Large intestine (tissue), 3 donors: ENCODE measurements around the gene USP24. TPM values are rescaled to one million over a fixed set of nuclear protein-coding genes. Genes with fewer than 3 reads are reported as not detected.
"Not testable (repeated sequence)": the region's sequence is repeated elsewhere in the genome, so short reads cannot be mapped to it uniquely, and the experiment has no call there.

ENCODE experiments used
- DNase-seq, 2 donors: peaks; one replicate each; pipeline versions ENCODE4 v3.0.0 to v3.0.0-alpha.2; 2013
- H3K27ac ChIP-seq: one replicate; pipeline ENCODE4 v1.5.1; 2013; ENCODE audit warnings: low read length
- H3K27me3 ChIP-seq: 2 replicates; pipeline ENCODE4 v1.6.1; 2013; ENCODE audit warnings: low read length; ENCODE audit not compliant: control insufficient read depth, insufficient read depth
- H3K36me3 ChIP-seq: 2 replicates; pipeline ENCODE4 v1.6.1; 2013; ENCODE audit warnings: low read length; ENCODE audit not compliant: control insufficient read depth, insufficient read depth
- H3K4me1 ChIP-seq: one replicate; pipeline ENCODE4 v1.6.1; 2013; ENCODE audit warnings: low read length; ENCODE audit not compliant: control insufficient read depth, insufficient read depth
- H3K4me3 ChIP-seq: one replicate; pipeline ENCODE4 v1.5.1; 2013; ENCODE audit warnings: low read length
- H3K9me3 ChIP-seq: one replicate; pipeline ENCODE4 v1.6.1; 2013; ENCODE audit warnings: mild to moderate bottlenecking, low read depth, low read length, moderate library complexity; ENCODE audit not compliant: control insufficient read depth
- WGBS: methylation state at CpG from one replicate; pipeline ENCODE4 v1.1.5; 2013; ENCODE audit warnings: low lambda C conversion rate; ENCODE audit not compliant: insufficient coverage; 5-methylcytosine and 5-hydroxymethylcytosine counted together
- polyA plus RNA-seq: library from polyadenylated mRNA; unstranded; fragments of 120-200 nt; gene quantifications from one replicate; pipeline ENCODE4 v1.2.1, GENCODE V29; 2013

USP24 gene
- polyA plus RNA-seq, 1 donor: 37.6 TPM

DNA sequence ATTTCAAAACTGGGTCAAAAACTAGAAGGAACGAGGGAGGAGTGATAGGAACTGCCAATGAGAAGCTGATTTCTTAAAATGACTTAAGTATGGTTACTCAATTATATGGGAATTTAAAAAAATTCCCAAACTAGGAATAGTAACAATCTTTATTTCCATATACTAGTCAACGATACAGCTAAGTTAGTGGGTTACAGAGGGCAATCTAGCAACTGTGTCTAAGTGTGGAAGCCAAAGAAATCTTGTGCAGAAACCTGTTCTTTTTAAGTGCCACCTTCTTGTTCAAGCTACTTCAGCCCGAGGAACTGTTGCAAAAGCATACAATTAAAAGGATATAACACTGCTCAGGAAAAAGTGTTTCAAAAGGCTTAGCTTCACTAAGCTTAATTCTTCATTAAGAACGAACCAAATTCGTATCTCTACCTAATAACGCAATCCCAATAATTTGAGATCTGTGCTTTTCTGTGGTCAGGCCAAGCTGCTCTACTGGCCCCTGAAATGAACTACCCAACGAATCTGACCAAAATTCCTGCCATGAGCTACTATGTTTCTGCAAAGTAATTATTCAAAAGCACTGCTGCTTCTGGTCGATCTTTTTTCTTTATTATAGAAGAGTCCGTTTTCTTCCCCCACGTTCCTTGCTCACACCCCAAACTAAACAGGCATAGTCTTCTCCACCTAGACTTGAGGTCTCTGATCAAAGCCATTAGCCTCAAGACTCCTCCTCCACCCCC is 1.8 kb downstream of the USP24 start:
- 17% methylated on average over 4 of the region's 10 CpGs for WGBS
- H3K9me3 ChIP-seq: no peaks in the 10 kb centered on the region

DNA sequence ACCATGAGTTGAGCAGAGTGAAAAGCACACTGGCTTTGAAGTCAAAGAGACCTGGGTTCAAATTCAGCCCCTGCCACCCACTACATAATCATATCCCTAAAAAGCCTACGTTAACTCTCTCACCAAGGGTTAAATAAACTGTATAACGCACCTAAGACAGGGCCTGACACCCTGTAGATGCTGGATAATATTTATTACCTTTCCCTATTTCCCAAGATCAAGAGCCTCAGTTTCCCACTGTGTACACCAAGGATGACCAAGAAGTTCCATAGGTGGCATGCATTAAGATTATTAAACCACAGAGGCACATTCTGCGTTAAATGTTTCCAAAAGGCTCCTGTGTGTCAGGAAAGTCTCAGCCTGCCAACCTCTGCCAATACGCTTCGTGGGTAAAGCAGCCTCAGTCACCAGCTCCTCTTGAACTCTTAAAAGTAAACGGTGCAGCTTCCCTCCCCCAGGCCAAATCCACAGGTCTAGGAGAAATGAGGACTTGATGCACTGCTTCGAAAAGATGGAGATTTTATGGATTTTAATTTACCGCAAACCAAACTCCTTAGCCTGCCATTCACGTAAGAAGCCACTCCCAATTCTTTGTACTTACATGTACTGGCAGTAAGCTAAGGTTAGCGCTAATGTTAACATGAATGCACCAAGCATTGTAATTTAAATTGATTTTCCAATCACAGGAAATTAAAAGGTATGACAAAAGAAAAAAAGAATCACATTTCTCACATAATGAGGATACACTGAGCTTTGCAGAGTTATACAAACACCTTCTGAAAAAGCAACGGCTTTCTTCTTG is 2.6 kb downstream of the USP24 start:
- WGBS: no CpG with 5 or more reads among the region's 11 CpGs
- H3K36me3 ChIP-seq: no peaks in the 10 kb centered on the region
- no peaks in the 10 kb centered on the region for H3K27me3 ChIP-seq
- no peak overlapping the region for H3K27ac ChIP-seq
- no peak overlapping the region for H3K4me3 ChIP-seq
- peak in 1 of 2 donors; percentile 19 for DNase-seq
- no peaks in the 10 kb centered on the region for H3K9me3 ChIP-seq
- H3K4me1 ChIP-seq: peaks cover 18% of the 10 kb centered on the region

More for the DNA sequence above, 1.8 kb downstream of the USP24 start:
- H3K27ac ChIP-seq: no peak overlapping the region
- H3K36me3 ChIP-seq: no peaks in the 10 kb centered on the region
- H3K27me3 ChIP-seq: no peaks in the 10 kb centered on the region
- no peak for DNase-seq
- H3K4me3 ChIP-seq: peak overlapping the region; percentile 82
- peaks cover 18% of the 10 kb centered on the region for H3K4me1 ChIP-seq

DNA sequence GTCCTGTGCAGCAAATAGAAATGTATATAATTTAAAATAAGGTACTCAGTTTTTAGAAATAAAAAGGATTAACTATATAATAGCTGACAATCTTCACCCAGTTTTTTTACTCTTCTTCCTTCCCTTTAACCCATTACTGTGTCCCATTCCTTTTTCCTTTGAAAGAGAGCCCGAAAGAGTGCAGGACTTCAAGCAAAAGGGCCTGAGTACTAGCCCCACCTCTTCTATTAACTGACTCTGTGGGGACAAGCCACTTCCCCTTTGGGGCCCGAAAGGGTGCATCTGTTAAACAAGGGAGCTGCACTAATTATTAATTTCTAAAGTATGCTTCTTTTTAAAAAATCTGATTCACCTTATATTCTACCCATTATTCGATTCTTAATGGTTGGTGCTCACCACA is 3.3 kb downstream of the USP24 start:
- WGBS: 88% methylated on average over 1 of the region's 3 CpGs
- peak in 1 of 2 donors; percentile 20 for DNase-seq
- no peak overlapping the region for H3K27ac ChIP-seq

DNA sequence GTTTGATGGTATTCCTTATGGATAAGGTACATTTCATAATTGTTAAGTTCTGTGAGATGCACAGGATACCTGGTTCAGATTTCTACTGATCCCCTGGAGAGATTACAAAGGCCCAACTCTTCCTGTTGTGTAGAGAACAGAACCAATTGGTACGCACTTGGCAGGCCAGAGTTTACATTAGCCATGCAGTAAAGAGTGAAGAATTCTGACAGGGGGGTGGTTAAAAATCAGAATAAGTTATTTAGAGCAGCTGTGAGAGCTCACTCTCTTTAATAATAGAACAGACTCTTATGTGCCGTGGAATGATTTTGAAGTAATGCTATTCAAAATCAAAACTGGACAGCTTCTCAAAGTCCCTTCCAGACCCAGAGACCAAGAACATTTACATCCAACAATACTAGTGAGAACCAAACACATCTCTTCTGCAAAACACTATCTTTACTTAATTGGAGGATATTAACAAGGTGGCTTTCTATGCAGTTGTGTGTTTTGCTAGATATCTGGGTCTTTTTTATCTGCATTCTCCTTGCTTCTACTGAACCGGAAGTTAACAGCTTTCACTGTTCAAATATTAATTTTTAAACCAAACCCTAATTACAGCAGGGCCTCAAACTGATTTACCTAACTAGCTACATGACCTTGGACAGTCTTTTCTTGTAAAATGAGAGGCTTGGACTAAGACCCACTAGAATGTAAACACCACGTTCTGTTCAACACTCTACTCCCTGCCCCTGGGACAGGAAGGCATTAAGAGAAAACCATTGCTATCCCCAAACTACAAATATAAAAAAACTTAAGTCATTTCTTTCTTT is 4.0 kb downstream of the USP24 start:
- peaks cover 18% of the 10 kb centered on the region for H3K4me1 ChIP-seq
- WGBS: 40% methylated on average over 1 of the region's 4 CpGs
- DNase-seq: peak in 1 of 2 donors; percentile 68
- no peaks in the 10 kb centered on the region for H3K27me3 ChIP-seq
- no peaks in the 10 kb centered on the region for H3K9me3 ChIP-seq
- H3K4me3 ChIP-seq: no peak overlapping the region
- H3K36me3 ChIP-seq: peaks cover 3% of the 10 kb centered on the region
- H3K27ac ChIP-seq: no peak overlapping the region

More for the DNA sequence above, 3.3 kb downstream of the USP24 start:
- no peaks in the 10 kb centered on the region for H3K27me3 ChIP-seq
- no peak overlapping the region for H3K4me3 ChIP-seq
- no peaks in the 10 kb centered on the region for H3K9me3 ChIP-seq
- H3K4me1 ChIP-seq: peaks cover 18% of the 10 kb centered on the region
- peaks cover under 1% of the 10 kb centered on the region for H3K36me3 ChIP-seq

DNA sequence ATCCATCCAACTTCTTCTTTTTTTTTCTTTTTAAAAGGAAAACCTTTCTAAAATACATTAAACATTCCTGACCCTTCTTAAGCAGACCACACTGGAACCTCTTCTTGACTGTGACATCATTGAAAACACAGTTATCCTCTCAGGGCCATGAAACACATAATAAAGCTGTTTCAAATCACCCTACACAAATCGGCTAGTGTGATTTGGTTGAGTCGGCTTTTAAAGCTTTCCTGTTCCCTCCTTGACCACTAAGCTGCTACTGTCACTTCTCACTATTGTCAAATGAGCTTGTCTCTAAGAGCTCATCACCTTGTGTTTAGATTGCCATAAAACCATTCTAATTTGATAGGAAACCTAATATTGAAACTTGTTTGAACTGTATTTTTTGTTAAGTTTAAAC is 5.9 kb downstream of the USP24 start:
- no peaks in the 10 kb centered on the region for H3K27me3 ChIP-seq
- no peak overlapping the region for H3K4me3 ChIP-seq
- peaks cover 21% of the 10 kb centered on the region for H3K4me1 ChIP-seq
- H3K9me3 ChIP-seq: no peaks in the 10 kb centered on the region
- 19% methylated on average over 2 of the region's 2 CpGs for WGBS
- H3K36me3 ChIP-seq: peaks cover 3% of the 10 kb centered on the region
- DNase-seq: no peak
- no peak overlapping the region for H3K27ac ChIP-seq

DNA sequence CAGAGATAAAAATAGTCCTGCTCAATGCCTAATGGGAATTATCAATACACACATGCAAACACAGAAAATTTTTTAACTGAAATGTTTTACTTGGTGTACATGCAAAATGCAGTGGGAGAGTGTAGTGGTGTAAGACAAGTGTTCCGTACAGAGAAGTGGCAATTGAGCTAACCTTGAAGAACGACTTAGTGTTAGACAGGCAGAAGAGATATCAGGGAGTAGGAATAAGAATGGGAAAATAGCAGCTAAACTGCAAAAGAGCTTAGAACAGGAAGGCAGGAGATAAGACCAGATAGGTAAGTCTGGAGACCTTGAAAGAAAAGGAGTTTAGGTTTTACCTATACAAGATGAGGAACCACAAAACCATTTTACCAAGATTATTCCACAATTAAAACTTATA is 9.0 kb downstream of the USP24 start:
- DNase-seq: no peak
- Histone ChIP-seq H3K4me3 (no peak overlapping the region), H3K27ac (no peak overlapping the region), H3K27me3 (no peaks in the 10 kb centered on the region), H3K4me1 (peaks cover 7% of the 10 kb centered on the region), H3K36me3 (peaks cover 5% of the 10 kb centered on the region), H3K9me3 (no peaks in the 10 kb centered on the region)
- WGBS: 50% methylated on average over 1 of the region's 2 CpGs

DNA sequence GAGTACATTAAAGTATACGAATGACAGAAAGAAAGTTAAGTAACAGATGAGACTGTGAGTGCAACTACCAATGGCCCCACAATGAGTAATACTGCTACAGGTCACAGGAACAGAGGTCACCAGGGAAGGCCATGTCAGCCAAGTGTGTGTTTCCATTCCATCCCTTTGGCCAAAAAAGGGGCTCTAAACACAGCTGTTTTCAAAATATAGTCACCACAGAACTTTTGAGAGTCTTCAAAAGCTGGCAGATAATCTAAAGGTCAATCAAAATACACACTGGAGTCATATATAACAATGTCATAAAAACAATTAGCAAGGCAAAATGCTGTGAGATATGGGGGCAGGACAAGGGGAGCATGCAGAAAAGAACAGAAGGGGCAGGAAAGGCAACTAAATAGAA is 10.2 kb downstream of the USP24 start:
- H3K9me3 ChIP-seq: no peaks in the 10 kb centered on the region
- H3K36me3 ChIP-seq: peaks cover 5% of the 10 kb centered on the region
- no peak overlapping the region for H3K4me3 ChIP-seq
- H3K27me3 ChIP-seq: no peaks in the 10 kb centered on the region
- WGBS: 67% methylated on average over 1 of the region's 1 CpG
- peaks cover 3% of the 10 kb centered on the region for H3K4me1 ChIP-seq
- no peak overlapping the region for H3K27ac ChIP-seq
- DNase-seq: peak in 1 of 2 donors; percentile 18

DNA sequence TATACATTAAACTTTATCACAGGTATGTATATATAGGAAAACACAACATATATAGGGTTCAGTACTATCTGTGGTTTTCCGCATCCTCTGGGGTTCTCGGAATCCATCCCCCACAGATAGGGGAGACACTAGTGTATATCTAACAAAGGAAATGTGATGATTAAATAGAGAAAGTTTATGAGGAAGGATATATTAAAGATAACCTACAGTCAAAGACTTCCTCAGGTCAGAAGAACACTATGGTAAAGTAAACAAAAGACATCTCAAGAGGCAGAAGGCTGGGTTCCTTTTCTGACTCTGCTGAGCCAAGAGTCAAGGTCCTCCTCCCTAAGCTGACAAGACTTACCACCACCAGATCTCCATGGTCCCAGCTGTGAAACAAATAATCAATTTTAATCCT is 12.1 kb downstream of the USP24 start:
- no peak for DNase-seq
- WGBS: 90% methylated on average over 2 of the region's 2 CpGs
- peaks cover 3% of the 10 kb centered on the region for H3K4me1 ChIP-seq

DNA sequence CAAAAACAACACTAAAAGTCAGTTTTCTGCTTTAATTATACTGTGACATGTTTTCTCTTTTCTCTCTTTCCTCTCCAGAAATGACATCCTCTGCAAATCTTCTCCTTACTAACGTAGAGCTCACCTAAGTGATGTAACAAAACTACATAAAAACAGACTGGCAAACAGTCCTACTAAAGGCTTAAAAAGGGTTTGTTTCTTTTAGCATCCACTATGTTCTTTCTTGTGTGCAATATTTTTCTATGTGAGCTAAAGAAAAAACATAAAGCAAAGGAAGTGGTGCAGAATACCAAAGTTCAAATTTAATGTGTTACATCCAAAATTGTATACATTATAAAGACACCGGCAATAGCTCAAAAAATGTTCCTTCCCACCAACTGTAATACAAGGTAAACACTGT is 14.5 kb downstream of the USP24 start:
- 100% methylated on average over 1 of the region's 2 CpGs for WGBS
- no peak for DNase-seq
- H3K36me3 ChIP-seq: peaks cover 2% of the 10 kb centered on the region
- no peaks in the 10 kb centered on the region for H3K27me3 ChIP-seq
- no peak overlapping the region for H3K4me3 ChIP-seq
- H3K27ac ChIP-seq: no peak overlapping the region
- no peaks in the 10 kb centered on the region for H3K9me3 ChIP-seq
- peaks cover 3% of the 10 kb centered on the region for H3K4me1 ChIP-seq

More for the DNA sequence above, 12.1 kb downstream of the USP24 start:
- no peaks in the 10 kb centered on the region for H3K9me3 ChIP-seq
- H3K36me3 ChIP-seq: peaks cover 5% of the 10 kb centered on the region
- H3K27ac ChIP-seq: no peak overlapping the region
- no peak overlapping the region for H3K4me3 ChIP-seq
- H3K27me3 ChIP-seq: no peaks in the 10 kb centered on the region

DNA sequence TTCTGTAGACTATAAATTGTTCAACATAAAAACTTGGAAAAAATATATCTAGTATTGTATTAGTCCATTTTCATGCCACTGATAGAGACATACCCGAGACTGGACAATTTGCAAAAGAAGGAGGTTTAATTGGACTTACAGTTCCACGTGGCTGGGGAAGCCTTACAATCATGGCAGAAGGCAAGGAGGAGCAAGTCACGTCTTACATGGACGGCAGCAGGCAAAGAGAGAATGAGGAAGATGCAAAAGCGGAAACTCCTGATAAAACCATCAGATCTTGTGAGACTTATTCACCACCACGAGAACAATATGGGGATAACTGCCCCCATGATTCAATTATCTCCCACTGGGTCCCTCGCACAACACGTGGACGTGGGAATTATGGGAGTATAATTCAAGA is 15.4 kb downstream of the USP24 start:
- DNase-seq, H3K36me3 ChIP-seq, H3K9me3 ChIP-seq, H3K4me3 ChIP-seq, H3K4me1 ChIP-seq, H3K27me3 ChIP-seq, H3K27ac ChIP-seq: not testable (repeated sequence)
- WGBS: 100% methylated on average over 2 of the region's 9 CpGs
